Epithelial cell of esophagus (primary cell): ENCODE data around the gene DDI2.

Source experiments
- DNase-seq: peaks from one replicate; pipeline ENCODE4 v3.0.0; 2010; ENCODE audit warnings: low read depth
- H3K4me3 ChIP-seq: 2 replicates; pipeline ENCODE4 v1.5.1; 2011; ENCODE audit warnings: mild to moderate bottlenecking, low read length, control low read depth
- TF ChIP-seq, protein P1 (sequence below): IDR thresholded peaks from 2 replicates; pipeline ENCODE4 v1.5.1; 2011; ENCODE audit warnings: low read depth, mild to moderate bottlenecking, low read length, control low read depth, inconsistent platforms; ENCODE audit not compliant: insufficient read depth; ENCODE audit errors: missing control alignments

The DDI2 gene

DNA sequence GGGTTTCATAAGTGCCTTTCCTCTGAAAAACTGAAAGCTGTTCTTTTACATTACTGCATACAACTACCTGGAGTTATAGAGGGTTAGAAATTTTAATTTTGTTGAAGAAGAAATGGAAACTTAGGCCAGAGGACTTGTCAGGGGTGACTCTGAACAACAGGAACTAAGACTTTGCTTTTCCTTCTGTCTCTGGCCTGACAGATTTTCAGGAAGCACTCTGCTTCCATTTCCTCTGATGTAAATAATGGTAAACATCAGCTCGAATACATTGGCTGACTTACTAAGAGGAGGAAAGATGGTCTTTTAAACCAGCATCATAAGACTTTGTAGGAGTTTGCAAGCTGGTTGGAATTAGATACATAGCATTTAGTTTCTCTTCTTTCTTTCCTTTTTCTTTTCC, 39.8 kb downstream of the DDI2 start:
- TF ChIP-seq, protein P1, sequence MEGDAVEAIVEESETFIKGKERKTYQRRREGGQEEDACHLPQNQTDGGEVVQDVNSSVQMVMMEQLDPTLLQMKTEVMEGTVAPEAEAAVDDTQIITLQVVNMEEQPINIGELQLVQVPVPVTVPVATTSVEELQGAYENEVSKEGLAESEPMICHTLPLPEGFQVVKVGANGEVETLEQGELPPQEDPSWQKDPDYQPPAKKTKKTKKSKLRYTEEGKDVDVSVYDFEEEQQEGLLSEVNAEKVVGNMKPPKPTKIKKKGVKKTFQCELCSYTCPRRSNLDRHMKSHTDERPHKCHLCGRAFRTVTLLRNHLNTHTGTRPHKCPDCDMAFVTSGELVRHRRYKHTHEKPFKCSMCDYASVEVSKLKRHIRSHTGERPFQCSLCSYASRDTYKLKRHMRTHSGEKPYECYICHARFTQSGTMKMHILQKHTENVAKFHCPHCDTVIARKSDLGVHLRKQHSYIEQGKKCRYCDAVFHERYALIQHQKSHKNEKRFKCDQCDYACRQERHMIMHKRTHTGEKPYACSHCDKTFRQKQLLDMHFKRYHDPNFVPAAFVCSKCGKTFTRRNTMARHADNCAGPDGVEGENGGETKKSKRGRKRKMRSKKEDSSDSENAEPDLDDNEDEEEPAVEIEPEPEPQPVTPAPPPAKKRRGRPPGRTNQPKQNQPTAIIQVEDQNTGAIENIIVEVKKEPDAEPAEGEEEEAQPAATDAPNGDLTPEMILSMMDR = no peak
- no peak overlapping the region for H3K4me3 ChIP-seq
- no peak for DNase-seq

DNA sequence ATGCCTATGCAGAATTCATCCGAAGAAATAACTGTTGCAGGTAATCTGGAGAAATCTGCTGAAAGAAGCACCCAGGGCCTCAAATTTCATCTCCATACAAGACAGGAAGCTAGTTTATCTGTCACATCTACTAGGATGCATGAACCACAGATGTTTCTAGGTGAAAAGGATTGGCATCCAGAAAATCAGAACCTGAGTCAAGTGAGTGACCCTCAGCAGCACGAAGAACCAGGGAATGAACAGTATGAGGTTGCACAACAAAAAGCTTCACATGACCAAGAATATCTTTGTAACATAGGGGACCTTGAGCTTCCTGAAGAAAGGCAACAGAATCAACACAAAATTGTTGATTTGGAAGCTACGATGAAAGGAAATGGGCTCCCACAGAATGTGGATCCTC, 42.9 kb downstream of the DDI2 start:
- DNase-seq = no peak
- no peak overlapping the region for H3K4me3 ChIP-seq
- TF ChIP-seq, protein P1 = no peak

DNA sequence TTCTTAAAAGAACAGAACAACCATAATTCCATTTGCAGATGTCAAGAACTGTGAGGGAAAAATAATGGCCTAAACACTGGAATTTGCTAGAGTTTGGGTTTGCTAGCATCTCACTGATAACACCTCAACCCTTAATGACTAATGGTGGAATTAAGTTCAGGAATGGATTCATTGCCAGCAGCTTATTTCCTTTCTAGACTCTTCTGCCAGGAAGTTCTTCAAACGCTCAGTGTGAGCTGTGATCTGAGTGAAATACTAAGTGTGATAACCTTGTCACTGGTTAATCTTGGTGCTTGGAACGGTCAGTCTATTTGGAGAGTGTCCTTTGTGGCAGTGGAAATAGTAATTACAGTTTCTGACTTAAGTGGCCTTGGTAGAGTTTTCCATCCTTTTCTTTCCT, 45.2 kb downstream of the DDI2 start:
- TF ChIP-seq, protein P1 = no peak
- DNase-seq = no peak
- no peak overlapping the region for H3K4me3 ChIP-seq

DNA sequence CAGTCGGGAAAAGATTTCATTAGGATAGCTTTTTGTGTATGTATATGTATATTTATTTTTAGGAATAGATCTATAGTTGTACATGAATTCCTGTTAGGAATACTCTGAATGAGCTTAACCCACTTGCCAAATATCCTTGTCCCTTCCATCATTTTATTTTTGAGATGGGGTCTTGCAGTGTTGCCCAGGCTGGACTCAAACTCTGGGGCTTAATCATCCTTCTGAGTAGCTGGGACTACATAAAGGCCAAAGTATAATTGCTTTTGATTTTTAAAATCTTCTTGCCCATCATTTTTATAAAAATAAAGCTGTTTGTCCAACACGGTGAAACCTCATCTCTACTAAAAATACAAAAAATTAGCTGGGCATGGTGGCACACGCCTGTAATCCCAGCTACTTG, 46.7 kb downstream of the DDI2 start:
- DNase-seq = no peak
- no peak overlapping the region for H3K4me3 ChIP-seq
- TF ChIP-seq, protein P1 = no peak

DNA sequence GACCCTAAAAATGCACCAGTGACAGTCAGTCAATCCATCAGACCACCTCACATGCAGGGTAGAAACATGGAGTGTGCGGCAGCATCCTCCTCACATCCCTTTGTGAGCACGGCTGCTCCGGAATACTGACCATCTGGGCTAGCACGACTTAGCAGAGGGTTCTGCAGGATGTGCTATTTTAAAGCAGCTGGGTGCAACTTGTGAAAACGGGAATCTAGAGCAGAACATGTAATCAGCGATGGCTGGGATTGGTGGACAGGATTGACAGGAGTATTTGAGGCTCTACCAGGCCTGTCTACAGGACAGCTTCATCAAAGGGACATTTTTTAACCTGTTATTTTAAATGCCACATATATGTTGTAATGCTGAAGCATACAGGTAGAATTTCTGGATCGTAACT, 50.1 kb downstream of the DDI2 start:
- no peak overlapping the region for H3K4me3 ChIP-seq
- TF ChIP-seq, protein P1 = no peak
- no peak for DNase-seq

DNA sequence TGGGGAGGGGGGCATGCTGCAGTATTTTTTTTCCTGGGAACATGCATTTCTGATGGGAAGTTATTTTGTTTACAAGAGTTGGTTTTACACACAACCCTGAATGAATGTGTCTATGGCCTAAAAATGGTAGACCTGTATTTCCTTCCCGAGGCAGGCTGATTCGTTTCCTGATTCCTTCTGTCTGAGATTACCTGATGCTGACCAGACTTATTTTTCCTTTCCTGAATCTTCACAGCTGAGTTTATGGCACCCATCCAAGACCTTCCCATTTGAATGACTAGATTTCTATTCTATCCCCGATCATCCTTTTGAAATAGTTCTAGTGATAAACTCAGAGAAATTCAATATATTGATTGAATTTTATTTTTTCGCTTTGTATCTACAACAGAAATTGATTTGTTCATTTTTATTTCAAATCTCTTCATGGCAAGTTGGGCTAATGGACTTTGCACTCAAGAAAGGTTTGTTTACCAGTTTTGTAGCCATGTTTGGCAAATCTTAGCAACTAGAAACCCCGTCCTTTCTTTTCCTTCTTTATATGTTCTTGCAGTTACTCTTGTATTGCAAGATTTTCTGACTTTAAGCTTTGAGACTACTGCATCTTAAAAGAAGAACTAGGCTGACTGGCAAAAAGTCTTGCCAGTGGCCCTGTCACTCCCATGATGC, 51.0 kb downstream of the DDI2 start:
- H3K4me3 ChIP-seq = no peak overlapping the region
- TF ChIP-seq, protein P1 = no peak
- peak; percentile 60 for DNase-seq

DNA sequence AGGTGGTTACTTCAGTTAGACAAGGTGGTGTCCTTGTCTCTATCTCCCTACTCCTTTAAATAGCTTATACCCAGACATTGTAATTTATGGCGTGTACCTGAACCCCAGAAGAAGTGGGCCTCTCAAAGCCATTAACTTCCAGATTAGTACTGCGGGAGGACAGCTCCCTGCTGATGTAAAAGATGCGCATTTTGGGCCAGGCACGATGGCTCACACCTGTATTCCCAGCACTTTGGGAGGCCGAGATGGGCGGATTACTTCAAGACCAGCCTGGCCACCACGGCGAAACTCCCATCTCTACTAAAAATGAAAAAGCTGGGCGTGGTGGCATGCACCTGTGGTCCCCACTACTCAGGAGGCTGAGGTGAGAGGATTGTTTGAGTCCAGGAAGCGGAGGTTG, 51.8 kb downstream of the DDI2 start:
- TF ChIP-seq, protein P1 = no peak
- no peak overlapping the region for H3K4me3 ChIP-seq
- no peak for DNase-seq
